ENCODE measurements around the gene TCF4.

Gene TCF4

DNA sequence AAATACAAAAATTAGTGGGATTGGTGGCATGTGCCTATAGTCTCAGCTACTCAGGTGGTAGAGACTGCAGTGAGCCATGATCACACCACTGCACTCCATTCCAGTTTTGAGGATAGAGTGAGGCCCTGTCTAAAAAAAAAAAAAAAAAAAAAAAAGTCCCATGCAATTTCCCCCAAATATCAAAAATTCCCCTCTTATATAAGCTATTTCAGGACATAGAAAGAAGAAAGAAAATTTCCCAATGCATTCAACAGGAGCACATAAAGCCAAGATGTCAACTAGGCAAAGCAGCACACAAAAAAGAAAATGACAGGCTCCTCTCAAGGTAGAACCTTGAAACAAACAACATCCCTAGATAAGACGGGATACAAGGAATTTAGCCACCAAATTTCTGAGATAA, 213.3 kb downstream of the TCF4 start:
- DNase-seq, result no peak

DNA sequence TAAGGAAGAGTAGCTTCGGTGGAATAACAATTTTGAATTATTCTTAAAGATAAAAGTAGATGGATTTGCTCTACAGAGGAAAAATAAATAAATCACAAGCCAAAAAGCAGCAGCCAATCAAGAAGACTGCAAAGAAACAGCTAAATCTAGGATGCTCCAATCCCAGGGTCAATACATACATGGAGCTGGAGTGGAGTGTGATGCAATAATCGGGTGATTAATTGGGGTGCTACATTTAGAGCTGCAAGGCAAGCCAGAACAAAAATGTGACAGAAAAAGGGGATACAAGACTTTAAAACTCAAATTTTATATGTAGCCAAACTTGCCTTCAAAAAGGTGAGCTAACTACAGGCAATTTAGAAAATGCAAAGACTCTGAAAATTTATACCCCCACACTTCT, 215.8 kb downstream of the TCF4 start:
- DNase-seq, result no peak

DNA sequence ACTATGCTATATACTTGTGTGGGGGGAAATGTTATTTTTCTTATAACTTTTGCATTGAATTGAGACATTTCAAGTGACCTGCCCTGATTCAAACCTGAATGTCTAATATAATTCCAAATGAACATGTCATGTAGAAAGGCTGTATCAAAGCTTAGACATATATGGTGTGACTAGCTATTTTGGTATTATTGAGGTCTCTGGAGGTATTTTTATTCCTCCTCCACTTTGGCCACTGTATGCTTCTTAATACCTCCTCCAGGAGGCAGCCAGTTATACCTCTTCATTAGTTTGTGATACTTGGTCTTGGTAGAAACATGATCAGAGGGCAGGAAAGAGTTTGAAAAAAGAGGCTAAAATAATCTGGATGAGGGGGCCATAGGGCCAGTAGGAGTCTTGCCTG, 217.1 kb downstream of the TCF4 start:
- DNase-seq, result no peak

DNA sequence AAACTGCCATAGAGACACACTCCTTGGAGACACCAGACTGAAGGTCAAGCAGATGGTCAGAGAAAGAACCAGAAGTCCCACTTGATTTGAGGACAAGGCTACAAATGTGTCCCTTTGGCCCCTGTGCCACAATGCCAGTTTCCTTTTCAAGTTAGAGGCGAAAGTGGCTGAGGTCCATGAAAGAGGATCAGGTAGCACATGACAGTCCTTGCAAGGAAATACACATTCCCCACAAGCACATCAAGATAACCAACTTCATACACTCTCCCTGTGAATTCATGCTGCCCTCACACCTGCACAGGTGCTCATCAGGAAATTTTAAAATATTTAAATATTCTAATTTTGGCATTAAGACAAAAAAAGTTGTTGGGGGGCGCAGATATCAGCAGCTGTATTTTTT, 218.6 kb downstream of the TCF4 start:
- DNase-seq, result no peak

DNA sequence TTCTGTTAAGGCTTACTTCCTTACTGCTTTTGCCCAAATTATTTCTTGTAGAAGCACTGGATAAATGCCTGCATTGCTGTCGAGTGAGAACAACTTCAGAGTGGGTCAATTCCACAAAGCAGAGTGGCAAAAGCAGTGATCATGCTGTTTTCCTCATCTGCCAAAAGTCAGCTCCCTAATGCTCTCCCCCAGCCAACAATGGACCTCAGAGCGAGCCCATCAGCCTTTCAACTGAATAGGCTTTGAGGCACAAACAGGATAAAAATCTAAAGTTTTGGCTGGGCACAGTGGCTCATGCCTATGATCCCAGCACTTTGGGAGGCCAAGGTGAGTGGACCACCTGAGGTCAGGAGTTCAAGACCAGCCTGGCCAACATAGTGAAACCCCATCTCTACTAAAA, 222.7 kb downstream of the TCF4 start:
- no peak for DNase-seq

DNA sequence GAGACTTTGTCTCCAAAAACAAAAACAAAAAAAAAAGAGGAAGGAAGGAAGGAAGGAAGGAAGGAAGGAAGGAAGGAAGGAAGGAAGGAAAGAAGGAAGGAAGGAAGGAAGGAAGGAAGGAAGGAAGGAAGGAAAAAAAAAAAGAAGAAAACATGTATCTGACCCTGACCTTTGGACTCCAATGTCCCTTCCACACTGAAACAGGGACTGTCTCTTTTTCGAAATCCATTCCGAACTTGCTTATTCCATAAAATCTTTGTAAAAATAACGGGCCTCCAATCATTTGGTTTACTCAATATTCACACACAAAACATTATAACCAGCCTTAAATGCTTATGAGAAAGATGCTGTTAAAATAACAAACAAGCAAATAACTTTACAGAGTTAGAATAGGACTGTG, 225.7 kb downstream of the TCF4 start:
- DNase-seq, result no peak

DNA sequence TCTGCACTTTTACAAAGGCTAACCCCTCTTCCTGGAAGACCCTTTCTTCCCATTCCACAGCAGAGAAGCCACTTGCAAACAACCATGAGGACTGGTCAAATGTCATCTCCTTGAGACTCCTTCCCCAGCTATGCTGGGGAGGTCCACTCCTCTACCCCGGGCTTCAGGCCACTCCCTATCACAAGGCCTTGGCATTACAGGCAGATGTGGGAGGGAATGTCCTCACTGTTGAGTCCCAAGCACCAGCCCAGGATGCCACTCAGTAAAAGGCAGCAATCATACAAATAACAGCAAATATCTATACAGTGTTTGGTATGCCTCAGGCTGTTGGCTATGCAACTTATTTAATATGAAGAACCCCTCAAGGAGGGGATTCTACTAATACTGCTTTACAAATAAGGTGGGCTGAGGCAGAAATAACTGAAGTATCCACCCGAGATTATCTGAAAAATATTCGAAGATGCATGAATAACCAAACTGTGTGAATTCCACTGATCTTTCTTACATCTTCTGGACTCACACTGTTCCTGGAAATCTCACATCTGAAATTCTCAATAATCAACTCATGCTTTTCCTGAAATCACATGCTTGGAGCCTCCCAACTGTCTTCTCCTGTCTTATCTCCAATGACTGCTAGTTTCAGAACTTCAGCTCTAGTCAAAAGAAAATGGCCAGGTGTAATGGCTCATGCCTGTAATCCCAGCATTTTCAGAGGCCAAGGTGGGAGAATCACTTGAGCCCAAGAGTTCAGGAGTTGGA, 226.3 kb downstream of the TCF4 start:
- DNase-seq, result no peak

DNA sequence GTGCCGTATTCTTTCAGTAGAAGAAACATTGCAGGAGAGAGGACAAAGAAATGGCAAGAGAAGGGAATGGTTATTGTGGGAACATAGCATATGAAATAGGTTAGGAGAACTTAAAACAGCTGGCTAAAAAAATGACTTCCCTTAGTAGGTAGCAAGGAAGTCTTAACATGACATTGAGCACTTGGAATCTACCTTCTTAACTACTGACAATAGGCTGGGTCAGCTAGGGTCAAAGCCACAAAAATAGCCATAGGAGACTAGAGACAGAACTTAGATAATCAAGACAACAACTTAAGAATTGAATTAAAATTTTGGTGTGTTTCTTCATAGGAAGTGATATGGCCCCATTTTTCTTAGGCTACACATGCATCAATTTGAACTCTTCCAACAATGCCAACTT, 227.9 kb downstream of the TCF4 start:
- DNase-seq, result no peak

DNA sequence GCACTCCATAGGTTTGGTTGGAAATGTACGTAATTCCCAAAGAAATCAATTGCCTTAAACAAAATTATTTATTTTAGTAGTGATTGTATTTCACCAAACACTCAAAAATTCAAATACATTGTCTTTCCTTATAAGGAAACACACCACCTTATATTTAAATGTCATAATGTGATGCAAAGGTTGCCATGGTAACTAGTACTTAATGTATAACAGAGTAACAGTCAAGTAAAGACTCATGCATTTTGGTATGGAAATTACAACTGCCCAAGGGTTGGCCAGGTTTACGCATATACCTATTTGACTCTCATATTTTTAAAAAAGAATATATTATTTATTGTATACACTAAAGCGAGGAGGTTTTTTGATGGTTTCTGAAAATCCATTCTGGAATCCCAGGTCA, 231.2 kb downstream of the TCF4 start:
- no peak for DNase-seq

DNA sequence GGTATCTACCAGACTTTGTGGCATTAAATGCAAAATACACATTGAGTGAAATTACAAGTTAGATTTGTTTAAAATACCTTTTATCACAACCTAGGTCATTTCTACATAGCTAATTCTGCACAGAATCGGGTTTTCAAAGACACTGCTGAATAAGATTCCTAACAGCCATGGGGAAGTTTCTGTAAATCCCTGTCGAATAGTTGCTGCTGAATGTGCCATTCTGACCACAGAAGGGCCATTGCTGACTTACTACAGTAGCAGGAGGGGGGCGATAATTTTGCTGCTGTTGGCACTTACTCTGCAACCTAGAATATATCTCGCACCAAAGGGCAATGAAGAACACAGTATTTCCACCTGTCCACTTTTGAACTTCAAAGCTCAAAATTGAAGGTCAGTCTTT, 232.8 kb downstream of the TCF4 start:
- no peak for DNase-seq

DNA sequence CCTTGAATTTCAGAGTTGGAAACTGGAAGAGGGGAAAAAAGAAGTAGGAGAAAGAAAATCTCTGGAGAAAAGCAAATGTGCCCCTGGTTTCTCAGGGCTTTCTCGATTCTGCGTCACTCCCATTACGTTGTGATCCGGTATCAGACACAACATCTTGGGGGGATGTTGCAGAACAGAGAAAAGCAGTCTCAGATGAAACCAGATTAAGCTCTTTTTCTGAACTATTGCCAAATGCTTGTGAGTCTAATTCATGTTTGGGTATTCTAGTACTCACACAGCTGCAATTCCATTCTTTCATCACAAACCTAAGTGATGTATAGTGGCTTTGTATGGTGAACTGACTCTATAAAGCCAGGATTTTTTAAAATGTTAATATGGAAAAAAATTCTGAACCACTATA, 233.2 kb downstream of the TCF4 start:
- no peak for DNase-seq

DNA sequence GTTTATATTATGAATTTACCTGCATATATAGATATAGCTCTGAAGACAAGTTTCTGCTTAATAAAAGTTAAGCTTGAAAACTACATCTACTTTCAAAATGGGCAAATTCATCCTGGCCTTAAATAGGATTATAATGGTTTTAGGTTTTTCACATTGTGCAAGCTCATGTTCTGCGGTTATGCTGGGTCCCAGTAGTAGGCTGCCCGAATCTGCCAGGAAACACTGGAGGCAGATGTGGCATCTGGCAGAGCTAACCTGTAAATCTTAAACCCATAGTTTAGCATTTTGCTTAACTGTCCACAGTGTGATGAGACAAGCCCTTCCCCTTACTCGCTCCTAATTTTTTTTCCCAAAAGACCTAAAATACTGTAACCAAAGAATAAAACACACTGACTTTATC, 234.2 kb downstream of the TCF4 start:
- DNase-seq, result no peak

DNA sequence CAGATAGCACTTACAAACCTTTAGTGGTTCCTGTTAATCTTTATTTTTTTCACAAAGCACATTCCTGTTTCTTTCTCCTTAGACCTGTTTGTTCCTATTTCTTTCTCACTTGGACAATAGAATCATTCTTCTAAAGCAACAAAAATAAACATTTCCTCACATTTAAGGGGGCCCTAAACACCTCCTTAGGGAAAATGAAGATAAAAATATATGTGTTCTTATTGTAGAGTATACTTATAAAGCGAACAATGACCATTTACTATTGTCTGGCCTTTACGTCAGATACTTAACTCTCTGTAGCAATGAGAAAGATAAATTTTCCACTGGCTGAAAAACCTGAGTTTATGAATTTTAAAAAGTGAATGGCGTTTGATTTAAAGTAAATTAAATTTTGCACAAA, 234.6 kb downstream of the TCF4 start:
- no peak for DNase-seq

DNA sequence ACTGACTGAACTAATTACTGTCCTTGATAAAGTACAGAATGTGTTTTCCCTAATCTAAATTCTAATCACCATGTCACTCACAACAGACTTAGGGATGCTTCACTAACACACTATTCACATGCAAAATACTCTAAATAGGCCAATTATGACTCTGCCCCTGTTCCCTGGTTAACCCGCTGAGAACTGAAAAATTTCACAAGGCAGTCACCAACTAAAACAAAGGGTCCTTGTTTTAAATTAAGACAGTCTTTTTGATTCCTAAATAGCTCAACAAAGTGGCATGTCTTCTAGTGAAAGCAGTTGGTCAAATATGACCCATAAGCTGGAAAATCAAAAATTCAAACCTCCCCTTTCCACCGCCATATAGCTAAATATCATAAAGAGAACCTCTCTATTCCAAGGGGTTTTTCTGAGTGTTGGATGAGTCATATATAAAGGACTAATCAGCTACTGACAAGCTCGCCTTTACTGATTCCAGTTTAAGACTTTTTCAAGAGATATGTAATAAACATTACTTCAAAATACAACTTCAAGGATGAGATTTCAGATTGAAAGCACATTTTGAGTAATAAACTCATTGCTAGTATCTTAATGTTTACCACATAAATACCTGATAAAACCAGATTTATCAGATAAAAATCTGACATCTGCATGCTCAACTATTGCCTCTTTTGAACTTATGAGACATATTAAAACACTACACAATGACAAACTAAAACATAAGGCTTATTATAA, 235.8 kb downstream of the TCF4 start:
- no peak for DNase-seq

DNA sequence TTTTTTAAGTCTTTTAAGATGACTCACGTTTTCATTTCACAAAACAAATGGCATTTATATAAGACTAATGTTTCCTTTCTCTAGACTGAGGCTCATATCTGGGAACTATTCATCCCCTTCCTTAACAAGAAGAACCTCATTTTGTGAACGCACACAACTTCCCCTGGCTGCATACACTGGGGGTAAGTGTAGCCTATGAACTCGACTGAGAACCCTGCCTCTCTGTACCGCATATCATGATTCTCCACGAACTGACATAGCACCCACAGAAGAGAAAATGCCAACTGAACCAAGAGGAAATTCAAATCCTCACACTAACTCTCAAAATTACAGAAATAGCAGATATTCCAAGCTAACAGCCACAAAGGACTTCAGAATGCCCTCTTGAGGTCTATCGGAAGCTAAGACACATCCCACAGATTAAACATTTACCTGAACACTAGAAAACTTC, 236.7 kb downstream of the TCF4 start:
- no peak for DNase-seq

DNA sequence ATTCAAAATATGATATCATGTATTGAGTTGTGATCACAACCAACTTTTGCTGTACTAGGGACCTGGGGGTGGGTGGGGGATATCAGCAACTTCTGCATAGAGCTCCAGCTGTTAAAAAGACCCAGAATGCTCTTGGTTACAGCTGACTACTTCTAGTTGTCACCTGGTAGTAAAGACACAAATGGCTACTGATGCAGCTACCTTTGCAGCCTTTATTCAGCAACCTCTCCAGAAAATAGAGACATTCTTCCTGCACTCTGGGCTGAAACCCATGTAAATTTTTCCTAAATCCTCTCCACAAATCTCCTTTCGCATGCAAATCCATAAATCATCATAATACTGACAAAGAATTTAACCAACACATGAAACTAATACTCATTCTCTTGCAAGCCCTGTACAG, 238.3 kb downstream of the TCF4 start:
- no peak for DNase-seq

DNA sequence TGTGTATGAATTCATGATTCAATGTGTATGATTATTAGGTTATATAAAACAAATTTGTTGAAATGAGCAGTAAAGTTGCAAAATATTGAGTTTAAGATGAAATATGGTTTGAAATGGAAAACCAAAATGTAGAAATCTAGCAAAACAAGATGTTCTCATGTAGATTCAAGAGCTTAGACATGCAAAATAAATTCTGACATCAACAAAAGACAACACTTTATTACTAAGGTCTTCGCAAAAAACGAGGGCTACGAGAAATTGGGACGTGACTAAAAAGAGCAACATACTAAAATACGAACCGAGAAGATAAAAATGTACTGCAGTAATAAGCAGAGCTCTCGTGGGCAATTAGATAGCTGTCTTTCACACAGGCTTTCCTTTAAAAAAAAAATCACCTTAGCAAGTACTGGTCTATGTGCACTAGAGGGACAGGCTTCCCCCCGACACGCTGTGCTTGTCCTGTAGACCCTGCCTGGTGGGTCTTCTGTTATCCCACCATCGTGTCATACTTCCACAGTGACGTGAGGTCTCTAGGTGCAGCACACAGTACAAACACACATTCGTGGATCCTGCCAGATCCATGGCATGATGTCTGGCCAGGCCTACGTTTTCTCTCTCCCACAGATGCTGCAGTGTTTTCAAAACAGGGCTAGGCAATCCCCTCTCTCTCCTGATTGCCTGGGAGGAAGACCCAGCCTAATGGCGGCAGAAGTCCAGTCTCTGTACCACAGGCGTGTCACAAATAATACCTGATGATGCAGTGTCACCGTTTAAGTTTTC, 240.8 kb downstream of the TCF4 start:
- no peak for DNase-seq

DNA sequence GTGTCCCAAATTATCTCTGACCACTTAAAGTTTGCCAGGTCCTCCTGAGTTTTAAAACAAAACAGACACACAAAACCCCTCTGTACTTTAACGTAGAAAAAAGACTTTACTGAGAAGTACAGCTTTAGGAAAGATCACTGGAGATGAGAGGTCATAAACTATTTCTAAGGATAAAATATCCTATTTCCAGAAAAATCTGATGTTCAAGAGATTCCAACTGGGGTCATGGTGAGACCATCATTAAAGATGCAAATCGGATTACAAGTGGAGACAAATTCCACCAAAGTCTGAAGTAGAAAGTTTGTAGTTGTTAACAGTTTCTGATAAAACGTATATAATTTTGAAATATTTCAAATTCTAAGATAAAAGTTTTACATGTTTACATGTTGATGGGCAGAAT, 241.6 kb downstream of the TCF4 start:
- no peak for DNase-seq

DNA sequence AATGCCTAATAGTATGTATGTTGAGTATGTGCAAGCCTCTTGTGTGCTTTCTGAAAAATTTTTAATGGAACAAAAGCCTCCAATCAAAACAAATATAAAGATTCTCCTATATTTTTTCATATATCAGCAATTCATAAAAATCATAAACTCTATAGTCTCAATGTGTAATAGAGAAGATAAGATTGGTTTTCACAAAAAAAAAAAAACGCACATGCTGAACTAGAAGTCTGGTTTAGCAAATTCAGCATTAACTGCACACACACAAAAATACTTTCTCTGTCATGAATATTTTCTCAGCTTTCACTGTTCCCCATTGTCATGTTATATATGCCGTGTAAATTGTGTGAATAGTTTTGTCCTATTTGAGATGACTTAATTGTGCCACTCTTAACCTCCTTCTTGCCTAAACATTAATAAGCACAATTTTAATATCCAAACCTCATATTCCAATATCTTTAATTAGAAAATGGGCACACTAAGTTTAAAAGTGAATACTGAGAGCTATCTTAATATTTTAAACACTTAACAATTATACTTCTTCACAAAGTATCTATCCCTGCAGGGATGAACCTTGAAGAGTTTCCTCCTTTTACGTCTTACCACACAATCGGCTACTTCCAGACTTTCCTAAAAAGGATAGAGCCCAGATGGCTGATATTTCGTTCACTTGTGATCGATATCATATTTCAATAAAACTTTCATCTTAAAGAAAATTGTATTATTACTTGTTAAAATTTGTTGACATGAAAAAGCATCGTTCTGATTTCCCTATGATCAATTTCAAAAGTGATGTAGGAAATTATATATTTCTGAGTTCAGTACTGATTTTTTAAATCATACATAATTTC, 242.7 kb downstream of the TCF4 start:
- DNase-seq, result no peak

DNA sequence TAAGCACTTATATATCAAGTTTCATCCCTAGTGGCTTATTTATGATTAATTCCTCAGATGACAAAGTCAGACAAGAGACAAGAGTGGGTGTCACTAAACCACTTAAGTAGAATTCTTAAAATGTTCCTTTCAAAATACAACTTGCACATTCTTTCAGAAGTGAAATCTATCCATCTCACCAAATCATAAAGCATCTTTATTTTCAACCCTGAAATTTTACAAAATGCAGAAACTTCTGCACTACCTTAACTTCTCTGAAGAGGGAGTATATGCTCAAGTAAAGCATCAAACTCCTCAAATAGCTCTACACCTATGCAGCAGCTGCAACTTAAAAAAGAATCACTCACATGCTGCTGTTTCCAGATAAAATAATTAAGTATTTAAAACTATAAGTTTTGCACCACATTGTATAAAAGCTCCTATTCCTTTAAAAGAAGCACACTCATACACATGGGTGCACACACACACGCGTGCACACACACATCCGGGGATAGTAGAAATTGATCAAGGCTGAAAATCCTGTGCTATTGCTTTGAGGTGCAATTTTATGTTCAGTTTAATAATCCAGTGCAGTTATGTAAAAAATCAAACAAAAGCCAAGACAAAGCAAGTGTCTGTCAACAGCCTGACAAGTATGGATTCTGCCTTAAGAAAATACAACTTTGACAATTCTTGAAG, 244.5 kb downstream of the TCF4 start:
- no peak for DNase-seq

DNA sequence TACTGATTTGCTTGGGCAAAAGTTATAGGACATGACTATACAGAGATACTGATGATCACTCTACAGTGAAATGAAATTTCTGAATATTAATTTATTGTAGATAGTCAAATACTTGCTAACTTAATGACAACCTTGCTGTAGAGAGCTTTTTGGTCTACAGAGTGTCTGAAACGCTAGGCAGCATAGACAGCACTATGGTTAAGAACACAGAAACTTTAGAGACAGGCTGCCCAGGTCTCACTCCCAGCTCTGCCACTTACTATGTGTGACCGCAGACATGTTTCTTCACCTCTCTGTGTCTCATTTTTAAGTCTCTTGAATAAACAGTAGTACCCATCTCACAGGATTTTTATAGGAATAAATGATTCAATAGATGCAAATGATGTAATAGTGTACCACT, 247.0 kb downstream of the TCF4 start:
- DNase-seq, result no peak

DNA sequence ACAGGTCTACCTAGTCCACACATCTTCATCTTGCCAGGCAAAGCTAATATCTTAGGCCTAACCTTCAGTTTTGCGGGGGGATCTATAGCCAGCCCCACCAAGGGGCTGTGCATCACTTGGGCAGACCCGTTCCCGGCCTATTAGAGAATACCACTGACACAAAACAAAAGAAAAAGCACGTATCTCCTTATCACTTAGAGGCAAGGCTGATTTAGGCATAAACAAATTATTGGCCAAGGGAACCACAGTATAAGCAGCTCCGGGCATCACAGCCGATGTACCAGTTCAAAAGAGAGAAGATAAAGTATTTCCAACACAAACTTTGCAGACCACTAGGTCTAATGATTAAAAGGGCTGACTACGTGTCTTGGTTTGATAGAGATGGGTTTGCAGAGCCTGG, 248.0 kb downstream of the TCF4 start:
- no peak for DNase-seq
